Measurements from ENCODE around the gene ADAM12.

The ADAM12 gene

GRCh38 chr10:126374435-126374834, 13.8 kb downstream of the ADAM12 start:
- DNase-seq (ENCODE audit: low read depth): no peak
- no peak overlapping the region for H3K4me3 ChIP-seq (replicated peaks; ENCODE audit: low read depth, low read length)
- no peak for TF ChIP-seq CTCF (IDR thresholded peaks at IDR 0.05; ENCODE audit: low read length, missing control alignments)

GRCh38 chr10:126373972-126374371, 14.3 kb downstream of the ADAM12 start:
- no peak overlapping the region for H3K4me3 ChIP-seq (replicated peaks; ENCODE audit: low read depth, low read length)
- DNase-seq (ENCODE audit: low read depth): no peak

GRCh38 chr10:126373147-126373546, 15.1 kb downstream of the ADAM12 start:
- no peak overlapping the region for H3K4me3 ChIP-seq (replicated peaks; ENCODE audit: low read depth, low read length)
- DNase-seq (ENCODE audit: low read depth): no peak
- TF ChIP-seq CTCF (IDR thresholded peaks at IDR 0.05; ENCODE audit: low read length, missing control alignments): peak; percentile 7

More at GRCh38 chr10:126373972-126374371, 14.3 kb downstream of the ADAM12 start:
- no peak for TF ChIP-seq CTCF (IDR thresholded peaks at IDR 0.05; ENCODE audit: low read length, missing control alignments)

- H3K4me3 ChIP-seq (replicated peaks; ENCODE audit: low read depth, low read length): no peak overlapping the region
- no peak for TF ChIP-seq CTCF (IDR thresholded peaks at IDR 0.05; ENCODE audit: low read length, missing control alignments)
- no peak for DNase-seq (ENCODE audit: low read depth)
These were observed 15.9 kb downstream of the ADAM12 start for GRCh38 chr10:126372396-126372795.

GRCh38 chr10:126369125-126369710, 19.1 kb downstream of the ADAM12 start:
- DNase-seq (ENCODE audit: low read depth): no peak
- no peak for TF ChIP-seq CTCF (IDR thresholded peaks at IDR 0.05; ENCODE audit: low read length, missing control alignments)
- no peak overlapping the region for H3K4me3 ChIP-seq (replicated peaks; ENCODE audit: low read depth, low read length)

GRCh38 chr10:126357169-126357568, 31.1 kb downstream of the ADAM12 start:
- no peak for TF ChIP-seq CTCF (IDR thresholded peaks at IDR 0.05; ENCODE audit: low read length, missing control alignments)
- no peak for DNase-seq (ENCODE audit: low read depth)
- no peak overlapping the region for H3K4me3 ChIP-seq (replicated peaks; ENCODE audit: low read depth, low read length)

GRCh38 chr10:126353666-126354065, 34.6 kb downstream of the ADAM12 start:
- no peak for TF ChIP-seq CTCF (IDR thresholded peaks at IDR 0.05; ENCODE audit: low read length, missing control alignments)
- no peak for DNase-seq (ENCODE audit: low read depth)
- no peak overlapping the region for H3K4me3 ChIP-seq (replicated peaks; ENCODE audit: low read depth, low read length)
